Fibroblast of skin of left biceps (primary cell): ENCODE results near the gene MRPS5.
A peak's percentile ranks its signal among the peaks of the same experiment; 100 is the strongest.
"Not testable (repeated sequence)": the region's sequence is repeated elsewhere in the genome, so short reads cannot be mapped to it uniquely, and the experiment has no call there.

Experiments used
- DNase-seq, 2 experiments: peaks; one replicate each; pipeline ENCODE4 v3.0.0-alpha.2; 2013; ENCODE audit warnings: low read depth in 2 of 2

Gene MRPS5

GRCh38 chr2:95047629-95048510 is 73.7 kb downstream of the MRPS5 start:
- DNase-seq = no peak

- DNase-seq = no peak
Measured at GRCh38 chr2:95046371-95047112, 75.1 kb downstream of the MRPS5 start.

GRCh38 chr2:95044601-95045000 is 77.0 kb downstream of the MRPS5 start:
- no peak for DNase-seq

GRCh38 chr2:95043300-95044093 is 78.1 kb downstream of the MRPS5 start:
- DNase-seq = peak; percentile 13 to 24

GRCh38 chr2:95042472-95043271 is 78.9 kb downstream of the MRPS5 start:
- no peak for DNase-seq

- no peak for DNase-seq
Measured at GRCh38 chr2:95041824-95042442, 79.7 kb downstream of the MRPS5 start.

- DNase-seq = no peak
Measured at GRCh38 chr2:95041060-95041823, 80.4 kb downstream of the MRPS5 start.

GRCh38 chr2:95040426-95040825 is 81.2 kb downstream of the MRPS5 start:
- DNase-seq = no peak

GRCh38 chr2:95039978-95040377 is 81.6 kb downstream of the MRPS5 start:
- DNase-seq = no peak

- DNase-seq = no peak
Measured at GRCh38 chr2:95039363-95039762, 82.2 kb downstream of the MRPS5 start.

GRCh38 chr2:95038635-95039298 is 82.8 kb downstream of the MRPS5 start:
- DNase-seq = no peak

GRCh38 chr2:95037841-95038585 is 83.6 kb downstream of the MRPS5 start:
- not testable (repeated sequence) for DNase-seq

GRCh38 chr2:95037384-95037839 is 84.2 kb downstream of the MRPS5 start:
- DNase-seq = no peak

GRCh38 chr2:95036596-95037383 is 84.8 kb downstream of the MRPS5 start:
- no peak for DNase-seq
